Smooth muscle cell (in vitro differentiated cells): Measurements from ENCODE around the gene NUP210. TPM values are rescaled to one million over a fixed set of nuclear protein-coding genes. Genes with fewer than 3 reads are reported as not detected.
"Not testable (repeated sequence)": the region's sequence is repeated elsewhere in the genome, so short reads cannot be mapped to it uniquely, and the experiment has no call there.

Experiments
- DNase-seq: peaks from one replicate; lab custom pipeline; 2025; ENCODE audit not compliant: unreplicated experiment; lab: John Stamatoyannopoulos, UW
- H2AFZ ChIP-seq: fragments of 200-600 bp; sonication (generic); 2 replicates; pipeline ENCODE4 v1.6.0; 2016; ENCODE audit warnings: antibody characterized with exemption, low read depth, mild to moderate bottlenecking
- H3F3A ChIP-seq: fragments of 200-600 bp; sonication (generic); 2 replicates; pipeline ENCODE4 v1.6.0; 2017; ENCODE audit warnings: antibody characterized with exemption, low read depth
- H3K27ac ChIP-seq: fragments of 200-600 bp; sonication (generic); 2 replicates; pipeline ENCODE4 v1.5.1; 2016; ENCODE audit warnings: low read depth, mild to moderate bottlenecking
- H3K27me3 ChIP-seq: fragments of 200-600 bp; sonication (generic); 2 replicates; pipeline ENCODE4 v1.6.1; 2016; ENCODE audit warnings: low read depth, mild to moderate bottlenecking
- H3K36me3 ChIP-seq: fragments of 200-600 bp; sonication (generic); 2 replicates; pipeline ENCODE4 v1.5.1; 2016; ENCODE audit warnings: low read depth
- H3K4me1 ChIP-seq: fragments of 200-600 bp; sonication (generic); 2 replicates; pipeline ENCODE4 v1.5.1; 2016; ENCODE audit warnings: low read depth
- H3K4me2 ChIP-seq: fragments of 200-600 bp; sonication (generic); 2 replicates; pipeline ENCODE4 v1.6.0; 2016; ENCODE audit warnings: mild to moderate bottlenecking
- H3K4me3 ChIP-seq: fragments of 200-600 bp; sonication (generic); 2 replicates; pipeline ENCODE4 v1.5.1; 2016; ENCODE audit warnings: mild to moderate bottlenecking
- H3K79me2 ChIP-seq: fragments of 200-600 bp; sonication (generic); 2 replicates; pipeline ENCODE4 v1.6.0; 2016; ENCODE audit warnings: low read depth, mild to moderate bottlenecking
- H3K9ac ChIP-seq: fragments of 200-600 bp; sonication (generic); 2 replicates; pipeline ENCODE4 v1.6.0; 2016; ENCODE audit warnings: low read depth
- H3K9me3 ChIP-seq: fragments of 200-600 bp; sonication (generic); replicated peaks from 2 replicates; pipeline ENCODE4 v1.5.1; 2016; ENCODE audit warnings: low read depth
- H4K20me1 ChIP-seq: fragments of 200-600 bp; sonication (generic); 2 replicates; pipeline ENCODE4 v1.6.0; 2016; ENCODE audit warnings: low read depth
- WGBS: methylation state at CpG from one replicate; pipeline ENCODE4 v1.1.7; 2016; ENCODE audit warnings: low lambda C conversion rate; 5-methylcytosine and 5-hydroxymethylcytosine counted together
- polyA plus RNA-seq: library from polyadenylated mRNA; unstranded; fragments of >200 nt; fragmentation: Nextera tagmentation; extraction: Ambion mirVana; gene quantifications from 2 replicates; pipeline ENCODE4 v1.2.1, GENCODE V29; 2016
- total RNA-seq: library from RNA; depleted of rRNA; stranded (reverse); fragments of >200 nt; gene quantifications from 2 replicates; pipeline ENCODE4 v1.2.3, GENCODE V29; 2014
- TF ChIP-seq, protein P1 (sequence below): fragments of 200-600 bp; sonication (generic); IDR thresholded peaks from 2 replicates; pipeline ENCODE4 v1.5.1; 2017; ENCODE audit warnings: borderline replicate concordance, mild to moderate bottlenecking, antibody characterized with exemption; ENCODE audit not compliant: insufficient read depth, poor library complexity, severe bottlenecking

The NUP210 gene
- total and polyA plus RNA-seq, 2 experiments from 2014 or later: 0.35 to 1.5 TPM

DNA sequence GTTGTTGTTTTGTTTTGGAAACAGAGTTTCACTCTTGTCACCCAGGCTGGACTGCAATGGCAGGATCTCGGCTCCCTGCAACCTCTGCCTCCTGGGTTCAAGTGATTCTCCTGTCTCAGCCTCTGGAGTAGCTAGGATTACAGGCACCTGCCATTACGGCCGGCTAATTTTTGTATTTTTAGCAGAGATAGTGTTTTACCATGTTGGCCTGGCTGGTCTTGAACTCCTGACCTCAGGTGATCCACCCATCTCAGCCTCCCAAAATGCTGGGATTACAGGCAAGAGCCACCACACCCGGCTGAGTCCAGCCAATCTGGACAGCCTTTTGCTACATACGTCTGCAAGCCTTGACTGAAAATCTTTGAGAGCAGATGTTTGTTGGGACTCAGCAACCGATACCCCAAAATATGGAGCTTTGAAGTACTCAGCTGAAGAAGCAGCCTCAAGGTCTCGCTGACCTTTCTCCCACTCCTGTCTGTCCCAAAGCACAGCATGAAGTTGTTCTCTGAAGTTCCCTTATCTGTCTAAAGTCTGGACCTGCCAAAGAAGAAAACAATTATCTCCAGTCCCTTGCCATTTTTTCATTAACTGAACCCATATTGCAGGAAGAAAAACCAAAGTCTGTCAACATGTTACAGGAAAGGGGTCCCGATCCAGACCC lies 9.6 kb upstream of the NUP210 start:
- no peak overlapping the region for H3K9ac ChIP-seq
- H3F3A ChIP-seq: no peaks in the 10 kb centered on the region
- no peak overlapping the region for H3K27ac ChIP-seq
- DNase-seq: no peak
- H3K27me3 ChIP-seq: no peaks in the 10 kb centered on the region
- TF ChIP-seq, protein P1, sequence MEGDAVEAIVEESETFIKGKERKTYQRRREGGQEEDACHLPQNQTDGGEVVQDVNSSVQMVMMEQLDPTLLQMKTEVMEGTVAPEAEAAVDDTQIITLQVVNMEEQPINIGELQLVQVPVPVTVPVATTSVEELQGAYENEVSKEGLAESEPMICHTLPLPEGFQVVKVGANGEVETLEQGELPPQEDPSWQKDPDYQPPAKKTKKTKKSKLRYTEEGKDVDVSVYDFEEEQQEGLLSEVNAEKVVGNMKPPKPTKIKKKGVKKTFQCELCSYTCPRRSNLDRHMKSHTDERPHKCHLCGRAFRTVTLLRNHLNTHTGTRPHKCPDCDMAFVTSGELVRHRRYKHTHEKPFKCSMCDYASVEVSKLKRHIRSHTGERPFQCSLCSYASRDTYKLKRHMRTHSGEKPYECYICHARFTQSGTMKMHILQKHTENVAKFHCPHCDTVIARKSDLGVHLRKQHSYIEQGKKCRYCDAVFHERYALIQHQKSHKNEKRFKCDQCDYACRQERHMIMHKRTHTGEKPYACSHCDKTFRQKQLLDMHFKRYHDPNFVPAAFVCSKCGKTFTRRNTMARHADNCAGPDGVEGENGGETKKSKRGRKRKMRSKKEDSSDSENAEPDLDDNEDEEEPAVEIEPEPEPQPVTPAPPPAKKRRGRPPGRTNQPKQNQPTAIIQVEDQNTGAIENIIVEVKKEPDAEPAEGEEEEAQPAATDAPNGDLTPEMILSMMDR: no peak
- H4K20me1 ChIP-seq: no peaks in the 10 kb centered on the region
- H3K9me3 ChIP-seq: no peaks in the 10 kb centered on the region
- H3K4me1 ChIP-seq: no peaks in the 10 kb centered on the region
- no peak overlapping the region for H3K4me2 ChIP-seq
- no peak overlapping the region for H2AFZ ChIP-seq
- H3K36me3 ChIP-seq: no peaks in the 10 kb centered on the region
- H3K4me3 ChIP-seq: no peak overlapping the region
- 94% methylated on average over 8 of the region's 8 CpGs for WGBS
- H3K79me2 ChIP-seq: no peaks in the 10 kb centered on the region

DNA sequence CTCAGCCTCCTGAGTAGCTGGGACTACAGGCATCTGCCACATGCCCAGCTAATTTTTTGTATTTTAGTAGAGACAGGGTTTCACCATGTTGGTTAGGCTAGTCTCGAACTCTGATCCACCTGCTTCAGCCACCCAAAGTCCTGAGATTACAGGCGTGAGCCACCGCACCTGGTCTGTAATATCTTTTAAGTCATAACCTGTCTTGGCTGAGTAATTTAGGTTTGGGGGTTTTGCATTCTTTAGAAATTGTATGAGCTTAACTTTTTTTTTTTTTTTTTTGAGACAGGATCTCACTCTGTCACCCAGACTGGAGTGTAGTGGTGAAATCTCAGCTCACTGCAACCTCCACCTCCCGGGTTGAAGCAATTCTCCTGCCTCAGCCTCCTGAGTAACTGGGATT lies 8.6 kb upstream of the NUP210 start:
- 91% methylated on average over 4 of the region's 4 CpGs for WGBS
- H2AFZ ChIP-seq, H3K9me3 ChIP-seq, H3K79me2 ChIP-seq, H3K4me3 ChIP-seq, H3K4me1 ChIP-seq, H3K4me2 ChIP-seq, H3K27ac ChIP-seq, H4K20me1 ChIP-seq, H3K36me3 ChIP-seq, H3K9ac ChIP-seq, H3F3A ChIP-seq, H3K27me3 ChIP-seq, DNase-seq: not testable (repeated sequence)

DNA sequence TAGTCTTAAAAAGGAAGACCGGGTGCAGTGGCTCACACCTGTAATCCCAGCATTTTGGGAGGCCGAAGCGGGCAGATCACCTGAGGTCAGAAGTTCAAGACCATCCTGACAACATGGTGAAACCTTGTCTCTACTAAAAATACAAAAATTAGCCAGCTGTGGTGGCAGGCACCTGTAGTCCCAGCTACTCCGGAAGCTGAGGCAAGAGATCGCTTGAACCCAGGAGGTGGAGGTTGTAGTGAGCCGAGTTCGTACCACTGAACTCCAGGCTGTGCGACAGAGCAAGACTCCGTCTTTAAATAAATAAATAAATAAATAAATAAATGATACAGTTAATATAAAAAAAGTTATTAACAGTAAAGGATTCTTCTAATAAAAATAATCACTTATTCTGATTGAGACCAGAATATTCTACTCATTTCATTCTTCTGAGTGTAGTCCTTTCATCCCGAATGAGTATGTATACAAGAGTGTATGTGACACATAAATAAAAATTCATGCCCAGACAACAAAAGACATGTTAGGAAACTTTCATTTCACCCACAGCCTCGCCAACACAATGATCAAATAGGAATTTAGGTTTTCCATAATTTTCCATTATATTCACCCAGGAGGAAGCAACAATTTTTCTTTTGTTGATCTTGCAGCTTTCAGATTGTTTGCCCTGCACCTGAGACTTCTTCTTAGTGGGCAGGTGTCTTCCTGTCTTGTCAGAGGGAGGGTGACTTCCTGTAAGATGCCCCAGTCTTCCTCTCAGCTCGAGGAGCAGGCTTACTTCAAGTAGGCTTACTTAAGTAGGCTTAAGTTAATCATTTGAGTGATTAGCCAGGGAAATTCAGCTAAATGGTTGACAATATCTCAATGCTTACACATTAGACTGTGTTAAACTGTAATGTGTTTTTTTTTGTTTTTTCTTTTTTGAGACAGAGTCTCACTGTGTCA lies 7.8 kb upstream of the NUP210 start:
- no peaks in the 10 kb centered on the region for H3K36me3 ChIP-seq
- H3K27ac ChIP-seq: no peak overlapping the region
- 88% methylated on average over 12 of the region's 12 CpGs for WGBS
- H4K20me1 ChIP-seq: no peaks in the 10 kb centered on the region
- no peaks in the 10 kb centered on the region for H3K4me1 ChIP-seq
- H2AFZ ChIP-seq: no peak overlapping the region
- TF ChIP-seq, protein P1: no peak
- no peaks in the 10 kb centered on the region for H3K79me2 ChIP-seq
- DNase-seq: no peak
- H3K4me3 ChIP-seq: no peak overlapping the region
- H3K27me3 ChIP-seq: no peaks in the 10 kb centered on the region
- H3K9ac ChIP-seq: no peak overlapping the region
- H3F3A ChIP-seq: no peaks in the 10 kb centered on the region
- no peak overlapping the region for H3K4me2 ChIP-seq
- no peaks in the 10 kb centered on the region for H3K9me3 ChIP-seq

GRCh38 chr3:13426591-13426990 lies 6.5 kb upstream of the NUP210 start:
- Histone ChIP-seq H3K27ac (no peak overlapping the region), H3K27me3 (peaks cover 6% of the 10 kb centered on the region), H3K4me2 (no peak overlapping the region), H3K4me3 (no peak overlapping the region), H3K9me3 (no peaks in the 10 kb centered on the region), H3K36me3 (no peaks in the 10 kb centered on the region), H3F3A (no peaks in the 10 kb centered on the region), H3K79me2 (no peaks in the 10 kb centered on the region), H3K4me1 (no peaks in the 10 kb centered on the region), H2AFZ (no peak overlapping the region), H4K20me1 (no peaks in the 10 kb centered on the region), H3K9ac (no peak overlapping the region)
- TF ChIP-seq, protein P1: no peak
- 100% methylated on average over 1 of the region's 1 CpG for WGBS
- DNase-seq: no peak
